Esophagus muscularis mucosa (tissue), 4 donors: Measurements from ENCODE around the gene TKT.

Source experiments
- CTCF ChIP-seq, 3 experiments: fragments of 200-600 bp in 2 of 3; fragments of 450-650 bp in 1 of 3; sonication (generic) in 2 of 3; IDR thresholded peaks; one replicate each; pipeline ENCODE4 v1.5.1; 2017 to 2019; ENCODE audit warnings: antibody characterized with exemption in 3 of 3, mild to moderate bottlenecking in 2 of 3, moderate library complexity in 1 of 3
- EP300 ChIP-seq: sonication (generic); formaldehyde crosslinking; IDR thresholded peaks from one replicate; pipeline ENCODE4 v1.6.1; 2017; ENCODE audit warnings: antibody characterized with exemption
- POLR2A ChIP-seq: fragments of 450-650 bp; IDR thresholded peaks from one replicate; pipeline ENCODE4 v1.6.1; 2017; ENCODE audit warnings: antibody characterized with exemption, moderate library complexity, mild to moderate bottlenecking, low read depth
- POLR2AphosphoS5 ChIP-seq, 2 donors: sonication (generic); formaldehyde crosslinking; IDR thresholded peaks; one replicate each; pipeline ENCODE4 v1.6.1; 2017; ENCODE audit warnings: antibody characterized with exemption in 2 of 2

- no peak for TF ChIP-seq POLR2A
- no peak for TF ChIP-seq CTCF (IDR thresholded peaks at IDR 0.05)
- no peak for TF ChIP-seq EP300
- no peak for TF ChIP-seq POLR2AphosphoS5 (IDR thresholded peaks at IDR 0.05)
These were observed 4.8 kb downstream of the TKT start for GRCh38 chr3:53250881-53251605.
